Rectal smooth muscle tissue (tissue), 1 donor: ENCODE results near the gene NSUN7.
A peak's percentile ranks its signal among the peaks of the same experiment; 100 is the strongest.

Experiments
- H3K27ac ChIP-seq: one replicate; pipeline ENCODE4 v1.7.0; 2013; ENCODE audit warnings: low read depth, low read length, inconsistent platforms
- H3K27me3 ChIP-seq: one replicate; pipeline ENCODE4 v1.7.0; 2013; ENCODE audit warnings: low read length; ENCODE audit not compliant: control insufficient read depth, insufficient read depth
- H3K36me3 ChIP-seq: one replicate; pipeline ENCODE4 v1.7.0; 2013; ENCODE audit warnings: low read length; ENCODE audit not compliant: control insufficient read depth, insufficient read depth
- H3K4me1 ChIP-seq: one replicate; pipeline ENCODE4 v1.7.0; 2013; ENCODE audit warnings: low read length; ENCODE audit not compliant: control insufficient read depth, insufficient read depth
- H3K4me3 ChIP-seq: one replicate; pipeline ENCODE4 v1.7.0; 2013; ENCODE audit warnings: low read length
- H3K9ac ChIP-seq: one replicate; pipeline ENCODE4 v1.7.0; 2013; ENCODE audit warnings: low read length

NSUN7 gene

DNA sequence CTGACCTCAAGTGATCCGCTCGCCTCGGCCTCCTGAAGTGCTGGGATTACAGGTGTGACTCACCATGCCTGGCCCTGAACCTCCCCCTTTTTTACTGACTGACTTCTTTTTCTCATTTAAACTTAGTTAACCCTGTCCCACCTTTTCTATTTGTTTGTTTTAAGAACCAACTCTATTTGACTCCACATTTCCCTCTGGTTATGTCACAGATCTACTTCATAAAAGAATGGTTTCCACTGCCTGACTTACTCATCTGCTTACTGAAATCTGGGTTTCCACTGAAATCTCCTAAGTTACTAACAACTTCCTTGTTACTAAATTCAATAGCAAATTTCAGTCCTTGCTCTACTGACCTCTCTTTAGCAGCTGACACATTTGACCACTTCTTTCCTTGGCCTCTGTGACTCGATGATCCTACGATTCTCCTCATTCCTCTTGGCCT is 28.0 kb upstream of the NSUN7 start:
- no peak overlapping the region for H3K9ac ChIP-seq
- no peaks in the 10 kb centered on the region for H3K4me1 ChIP-seq
- H3K36me3 ChIP-seq: no peaks in the 10 kb centered on the region
- H3K27me3 ChIP-seq: no peaks in the 10 kb centered on the region
- H3K27ac ChIP-seq: no peak overlapping the region
- H3K4me3 ChIP-seq: no peak overlapping the region

DNA sequence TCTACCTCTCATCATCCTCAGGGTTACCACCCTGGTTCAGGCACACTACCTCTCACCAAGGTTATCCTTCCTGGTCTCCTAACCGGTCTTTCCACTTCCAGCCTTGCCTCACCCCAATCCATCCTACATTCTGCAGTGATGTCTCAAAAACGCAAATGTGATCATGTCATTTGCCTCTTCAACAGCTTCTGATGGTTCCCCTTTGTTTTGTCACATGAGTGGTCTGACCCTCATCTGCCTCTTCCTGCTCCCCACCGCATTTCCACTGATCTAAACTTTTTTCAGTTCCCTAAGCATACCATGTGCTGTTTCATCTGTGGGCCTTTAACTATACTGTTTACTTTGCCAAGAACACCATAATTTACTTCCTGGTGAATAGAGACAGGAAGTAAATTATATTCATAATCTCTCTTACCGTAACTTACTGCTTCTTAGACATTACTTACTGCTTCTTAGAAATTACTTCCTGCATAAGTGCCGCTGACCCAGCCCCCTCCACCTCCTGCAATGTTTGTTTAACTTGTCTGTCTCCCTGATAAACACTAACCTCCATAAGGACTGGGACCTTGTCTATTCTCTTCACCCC is 27.1 kb upstream of the NSUN7 start:
- peak overlapping the region; percentile 23 for H3K27ac ChIP-seq
- no peaks in the 10 kb centered on the region for H3K36me3 ChIP-seq
- no peaks in the 10 kb centered on the region for H3K4me1 ChIP-seq
- no peak overlapping the region for H3K9ac ChIP-seq
- no peaks in the 10 kb centered on the region for H3K27me3 ChIP-seq
- no peak overlapping the region for H3K4me3 ChIP-seq

DNA sequence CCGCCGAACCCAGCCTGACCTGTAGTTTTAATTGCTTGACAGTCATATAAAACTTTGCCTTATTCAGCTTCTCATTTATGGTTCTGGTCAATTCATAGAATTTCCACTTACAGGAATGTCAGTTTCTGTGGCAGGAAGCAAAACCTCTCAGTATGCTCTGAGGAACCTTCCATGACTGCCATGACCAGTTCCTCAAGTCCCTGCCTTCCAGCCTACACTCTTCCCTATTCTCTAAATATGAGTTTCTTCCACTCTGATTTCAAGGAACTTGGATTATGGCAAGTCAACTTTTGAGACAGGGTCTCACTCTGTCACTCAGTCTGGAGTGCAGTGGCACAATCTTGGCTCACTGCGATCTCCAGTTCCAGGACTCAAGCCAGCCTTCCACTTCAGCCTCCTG is 26.0 kb upstream of the NSUN7 start:
- no peaks in the 10 kb centered on the region for H3K36me3 ChIP-seq
- H3K4me1 ChIP-seq: no peaks in the 10 kb centered on the region
- no peak overlapping the region for H3K27ac ChIP-seq

DNA sequence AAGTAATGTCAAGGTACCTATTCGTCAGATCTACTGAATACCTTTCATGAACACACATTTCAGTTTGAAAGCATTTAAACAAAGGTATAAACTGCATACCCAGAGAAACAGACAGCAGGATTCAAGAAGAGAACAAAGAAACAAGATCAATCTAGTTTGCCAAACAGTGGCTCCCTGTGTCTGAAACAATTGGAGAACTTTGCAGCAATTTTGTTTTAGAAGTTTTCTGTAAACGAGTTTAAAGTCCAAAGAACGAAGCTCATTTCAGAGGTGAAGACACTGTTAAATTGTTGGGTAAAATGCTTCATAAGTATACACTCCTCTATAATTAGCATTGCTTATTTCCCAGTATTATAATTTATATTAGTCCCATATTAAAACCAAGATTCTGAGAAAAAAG is 21.4 kb upstream of the NSUN7 start:
- H3K4me3 ChIP-seq: no peak overlapping the region
- H3K36me3 ChIP-seq: no peaks in the 10 kb centered on the region
- no peaks in the 10 kb centered on the region for H3K27me3 ChIP-seq
- H3K27ac ChIP-seq: no peak overlapping the region
- no peak overlapping the region for H3K9ac ChIP-seq
- no peaks in the 10 kb centered on the region for H3K4me1 ChIP-seq

More for the DNA sequence above, 26.0 kb upstream of the NSUN7 start:
- no peak overlapping the region for H3K4me3 ChIP-seq
- no peak overlapping the region for H3K9ac ChIP-seq
- no peaks in the 10 kb centered on the region for H3K27me3 ChIP-seq

DNA sequence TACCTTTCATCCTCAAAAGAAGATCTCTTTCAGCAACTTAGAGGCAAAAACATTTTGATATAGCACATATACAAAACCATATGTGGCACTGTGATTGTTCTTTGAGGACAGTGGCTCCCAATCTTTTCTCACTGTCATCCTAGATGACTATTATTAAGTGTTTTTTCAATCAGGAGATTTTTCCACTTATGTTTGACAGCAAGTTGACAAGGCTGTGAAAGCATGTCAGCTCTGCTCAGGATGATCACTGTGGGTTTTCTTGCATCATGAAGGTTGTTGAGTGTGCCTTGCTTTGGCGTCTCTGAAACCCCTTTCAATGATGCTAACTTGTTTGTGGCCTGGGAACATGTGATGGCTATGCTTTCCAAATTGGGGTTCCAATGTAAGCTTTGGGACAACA is 20.2 kb upstream of the NSUN7 start:
- no peaks in the 10 kb centered on the region for H3K27me3 ChIP-seq
- H3K27ac ChIP-seq: no peak overlapping the region
- no peak overlapping the region for H3K4me3 ChIP-seq
- H3K4me1 ChIP-seq: no peaks in the 10 kb centered on the region
- no peak overlapping the region for H3K9ac ChIP-seq
- no peaks in the 10 kb centered on the region for H3K36me3 ChIP-seq

DNA sequence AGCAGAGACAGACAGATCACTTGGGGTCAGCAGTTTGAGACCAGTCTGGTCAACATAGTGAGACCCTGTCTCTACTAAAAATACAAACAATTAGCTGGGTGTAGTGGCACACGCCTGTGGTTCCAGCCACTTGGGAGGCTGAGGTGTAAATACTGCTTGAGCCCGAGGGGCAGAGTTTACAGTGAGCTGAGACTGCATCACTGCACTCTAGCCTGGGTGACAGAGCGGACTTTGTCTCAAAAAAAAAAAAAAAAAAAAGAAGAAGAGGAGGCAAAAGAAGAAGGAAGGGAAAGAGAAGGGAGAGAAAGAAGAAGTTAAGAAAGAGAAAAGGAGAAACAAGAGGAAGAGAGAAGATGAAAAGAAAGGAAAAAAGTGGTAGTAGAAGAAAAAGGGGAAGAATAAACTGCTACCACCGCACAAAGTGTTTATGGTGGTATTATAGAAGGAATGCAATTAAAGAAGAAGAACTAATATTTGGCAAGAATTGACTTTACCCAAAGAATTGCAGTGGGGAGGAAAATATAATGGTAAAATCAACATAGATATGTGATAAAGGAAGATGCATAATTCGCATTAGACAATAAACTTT is 19.6 kb upstream of the NSUN7 start:
- no peaks in the 10 kb centered on the region for H3K4me1 ChIP-seq
- H3K4me3 ChIP-seq: no peak overlapping the region
- no peaks in the 10 kb centered on the region for H3K27me3 ChIP-seq
- H3K9ac ChIP-seq: no peak overlapping the region
- H3K27ac ChIP-seq: no peak overlapping the region
- no peaks in the 10 kb centered on the region for H3K36me3 ChIP-seq

DNA sequence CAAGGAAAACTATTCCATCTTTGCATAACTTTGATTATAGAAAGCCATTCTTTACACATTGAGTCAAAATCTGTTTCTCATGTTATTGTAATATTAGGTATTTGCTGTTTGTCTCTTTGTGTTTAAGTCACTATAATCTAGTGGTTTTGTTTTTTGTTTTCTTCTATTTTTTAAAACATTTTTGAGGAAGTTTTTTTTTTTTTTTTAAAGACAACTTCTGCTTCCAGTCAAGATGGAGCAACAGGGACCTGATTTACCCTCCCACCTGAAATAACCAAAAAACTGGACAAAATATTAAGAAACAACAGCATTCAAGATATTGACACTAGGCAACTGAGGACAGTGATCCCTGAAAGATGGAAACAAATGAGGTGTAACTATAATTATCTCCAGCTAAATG is 18.4 kb upstream of the NSUN7 start:
- Histone ChIP-seq H3K4me3 (no peak overlapping the region), H3K4me1 (no peaks in the 10 kb centered on the region), H3K27ac (no peak overlapping the region), H3K9ac (no peak overlapping the region), H3K27me3 (no peaks in the 10 kb centered on the region), H3K36me3 (no peaks in the 10 kb centered on the region)

DNA sequence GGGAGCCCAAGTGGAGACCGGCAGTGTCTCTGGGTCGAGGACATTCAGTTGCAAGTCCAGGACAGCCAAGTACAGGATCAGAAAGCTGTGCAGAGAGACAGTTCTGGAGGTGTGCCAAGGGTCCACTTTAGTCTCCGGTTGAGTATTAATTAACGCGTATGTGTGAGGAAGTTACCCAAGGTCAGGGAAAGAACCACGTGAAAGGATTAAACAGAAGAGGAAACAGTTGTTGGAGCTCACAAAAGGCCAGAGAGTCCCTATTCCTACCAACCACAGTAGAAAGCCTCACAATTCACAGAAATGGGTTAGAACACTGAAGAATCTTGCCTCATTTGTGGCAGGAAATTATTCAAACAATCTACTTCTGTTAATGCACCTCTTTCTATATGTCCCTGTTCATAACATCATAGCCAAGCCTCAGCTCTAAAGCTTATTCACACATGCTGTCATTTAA is 17.9 kb upstream of the NSUN7 start:
- H3K9ac ChIP-seq: no peak overlapping the region
- no peak overlapping the region for H3K27ac ChIP-seq
- no peaks in the 10 kb centered on the region for H3K27me3 ChIP-seq
- no peak overlapping the region for H3K4me3 ChIP-seq
- no peaks in the 10 kb centered on the region for H3K4me1 ChIP-seq
- H3K36me3 ChIP-seq: no peaks in the 10 kb centered on the region

DNA sequence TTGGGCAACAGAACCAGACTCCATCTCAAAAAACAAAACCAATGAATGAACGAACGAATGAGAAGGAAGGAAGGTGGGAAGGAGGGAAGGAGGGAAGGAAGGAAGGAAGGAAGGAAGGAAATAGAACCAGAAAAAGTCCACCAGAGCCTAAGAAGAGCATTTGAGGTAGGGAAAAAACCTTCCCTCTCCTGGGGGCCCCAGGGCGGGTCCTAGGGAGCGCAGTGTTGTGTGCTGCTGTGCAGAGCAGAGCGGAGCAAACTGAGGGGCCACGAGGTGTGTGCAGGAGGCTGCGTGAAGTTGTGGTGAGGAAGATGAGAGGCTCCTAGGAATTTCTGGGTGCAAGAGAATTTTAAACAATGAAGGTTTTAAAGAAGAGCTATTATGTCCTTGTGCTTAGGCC is 16.0 kb upstream of the NSUN7 start:
- H3K27ac ChIP-seq: no peak overlapping the region
- no peaks in the 10 kb centered on the region for H3K27me3 ChIP-seq
- H3K4me3 ChIP-seq: no peak overlapping the region
- H3K36me3 ChIP-seq: no peaks in the 10 kb centered on the region
- no peaks in the 10 kb centered on the region for H3K4me1 ChIP-seq
- no peak overlapping the region for H3K9ac ChIP-seq

DNA sequence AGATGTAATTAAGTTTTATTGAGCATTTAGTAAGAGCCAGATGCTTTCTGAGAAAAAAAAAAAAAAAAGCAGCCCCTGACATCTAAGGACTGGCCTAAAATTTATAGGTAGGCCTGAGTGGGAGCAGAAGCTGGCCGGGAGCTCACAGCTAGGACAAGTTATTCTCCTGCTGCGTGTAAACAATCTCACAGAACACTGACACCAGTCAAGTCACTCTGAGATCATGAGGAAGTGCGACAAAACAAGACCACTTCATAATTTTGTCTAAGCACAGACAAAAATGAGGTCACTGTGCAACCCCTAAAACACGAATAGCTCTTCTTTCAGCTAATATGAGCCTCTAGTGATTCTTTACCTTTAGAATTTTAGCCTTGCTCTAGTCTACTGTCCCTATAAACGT is 15.3 kb upstream of the NSUN7 start:
- no peak overlapping the region for H3K4me3 ChIP-seq
- no peak overlapping the region for H3K27ac ChIP-seq
- H3K4me1 ChIP-seq: no peaks in the 10 kb centered on the region
- H3K9ac ChIP-seq: no peak overlapping the region
- no peaks in the 10 kb centered on the region for H3K27me3 ChIP-seq
- no peaks in the 10 kb centered on the region for H3K36me3 ChIP-seq

DNA sequence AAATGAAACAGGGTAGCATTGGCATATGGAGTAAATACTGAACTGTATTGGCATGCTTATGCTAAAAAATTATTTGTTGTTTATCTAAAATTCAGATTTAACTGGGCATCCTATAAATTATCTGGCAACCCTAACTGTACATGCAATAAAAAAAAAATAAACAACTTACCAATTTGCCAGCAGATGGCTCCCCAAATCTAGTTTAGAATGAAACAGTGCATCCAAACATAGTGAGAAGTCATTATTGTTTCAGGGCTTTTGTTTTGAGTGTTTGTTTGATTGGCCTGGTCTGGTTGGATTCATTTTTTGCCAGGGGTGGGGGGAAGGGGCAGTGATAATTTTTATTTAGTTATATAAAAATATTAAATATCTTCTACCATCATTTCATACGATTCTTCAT is 12.8 kb upstream of the NSUN7 start:
- Histone ChIP-seq H3K4me3 (no peak overlapping the region), H3K27me3 (no peaks in the 10 kb centered on the region), H3K27ac (no peak overlapping the region), H3K9ac (no peak overlapping the region), H3K36me3 (no peaks in the 10 kb centered on the region), H3K4me1 (no peaks in the 10 kb centered on the region)

DNA sequence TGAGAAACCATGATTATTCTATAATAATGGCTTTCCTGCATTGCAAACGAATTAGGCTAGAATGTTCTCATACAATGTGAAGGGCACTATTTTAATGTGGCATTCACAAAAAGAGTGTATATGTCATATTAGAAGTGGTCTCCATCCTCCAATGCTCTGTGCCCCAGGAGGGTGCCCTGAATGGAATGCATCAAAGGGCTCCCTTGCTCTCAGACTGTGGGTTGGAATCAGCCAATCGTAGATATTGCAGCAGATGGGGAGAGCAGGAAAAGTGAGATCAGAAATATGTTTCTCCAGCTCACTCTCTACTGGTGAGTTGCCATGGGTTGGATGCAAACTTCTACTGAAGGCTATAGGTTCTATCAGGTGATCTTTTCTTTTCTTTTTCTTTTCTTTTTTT is 11.9 kb upstream of the NSUN7 start:
- Histone ChIP-seq H3K36me3 (no peaks in the 10 kb centered on the region), H3K4me3 (no peak overlapping the region), H3K27me3 (no peaks in the 10 kb centered on the region), H3K9ac (no peak overlapping the region), H3K4me1 (no peaks in the 10 kb centered on the region), H3K27ac (no peak overlapping the region)

DNA sequence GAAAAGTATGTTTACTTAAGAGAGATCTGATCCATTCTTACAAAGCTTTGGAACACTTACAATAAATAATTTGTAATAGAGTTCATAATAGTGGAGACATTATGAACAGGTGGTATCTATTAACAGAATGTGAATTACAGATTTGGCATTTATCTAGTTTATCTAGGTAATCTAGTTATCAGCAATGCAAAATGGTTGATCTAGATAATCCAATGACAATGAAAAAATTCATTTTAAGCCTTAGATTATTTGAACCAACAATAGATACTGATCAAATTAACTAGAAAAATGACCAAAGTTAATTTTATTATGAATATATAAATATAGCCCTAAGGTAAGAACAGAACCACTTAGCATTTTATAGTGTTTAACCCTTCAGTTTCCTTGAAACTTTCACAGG is 10.4 kb upstream of the NSUN7 start:
- Histone ChIP-seq H3K9ac (no peak overlapping the region), H3K27me3 (no peaks in the 10 kb centered on the region), H3K27ac (no peak overlapping the region), H3K4me3 (no peak overlapping the region), H3K4me1 (no peaks in the 10 kb centered on the region), H3K36me3 (no peaks in the 10 kb centered on the region)
